AG10803 (cell line): Measurements from ENCODE around the gene ARV1.

Experiments used
- DNase-seq: peaks from one replicate; pipeline ENCODE4 v3.0.0; 2010; ENCODE audit warnings: low read depth
- H3K4me3 ChIP-seq: 2 replicates; pipeline ENCODE4 v1.5.1; 2011; ENCODE audit warnings: mild to moderate bottlenecking, low read length, control low read depth
- TF ChIP-seq, protein P1 (sequence below): conservative IDR thresholded peaks from 2 replicates; pipeline ENCODE4 v1.5.1; 2011; ENCODE audit warnings: mild to moderate bottlenecking, low read length, control low read depth, inconsistent platforms

ARV1 gene

DNA sequence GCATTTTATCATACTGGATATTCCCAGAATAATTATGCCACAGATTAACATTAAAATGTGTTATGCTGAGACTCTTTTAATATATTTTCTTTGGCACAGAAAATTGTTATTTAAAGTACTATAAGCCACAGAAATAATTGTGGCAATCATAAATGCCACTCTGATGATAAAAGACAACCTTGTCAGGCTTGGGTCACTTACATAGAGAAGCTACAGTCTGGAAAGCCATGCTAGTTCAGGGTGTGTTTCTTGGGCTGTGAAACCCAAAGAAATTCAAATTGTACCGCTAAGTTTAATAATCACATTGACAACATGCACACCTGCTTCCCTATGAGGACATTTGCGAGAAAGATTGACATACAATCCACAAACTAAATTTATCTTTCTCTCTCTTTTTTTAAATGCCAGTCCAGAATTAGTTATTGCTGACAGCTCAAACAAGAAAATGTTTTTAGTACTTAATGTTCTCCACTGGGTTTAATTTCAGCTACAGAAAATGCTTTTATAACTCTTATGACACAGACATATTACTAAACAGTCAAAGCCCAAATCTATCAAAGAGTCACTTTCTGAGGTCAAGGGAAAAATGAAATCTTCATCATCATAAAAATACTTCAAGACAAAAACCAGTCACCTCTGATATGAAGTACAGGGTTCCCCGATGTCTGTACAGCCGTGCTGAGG lies 38.9 kb upstream of the ARV1 start:
- no peak for DNase-seq
- TF ChIP-seq, protein P1, sequence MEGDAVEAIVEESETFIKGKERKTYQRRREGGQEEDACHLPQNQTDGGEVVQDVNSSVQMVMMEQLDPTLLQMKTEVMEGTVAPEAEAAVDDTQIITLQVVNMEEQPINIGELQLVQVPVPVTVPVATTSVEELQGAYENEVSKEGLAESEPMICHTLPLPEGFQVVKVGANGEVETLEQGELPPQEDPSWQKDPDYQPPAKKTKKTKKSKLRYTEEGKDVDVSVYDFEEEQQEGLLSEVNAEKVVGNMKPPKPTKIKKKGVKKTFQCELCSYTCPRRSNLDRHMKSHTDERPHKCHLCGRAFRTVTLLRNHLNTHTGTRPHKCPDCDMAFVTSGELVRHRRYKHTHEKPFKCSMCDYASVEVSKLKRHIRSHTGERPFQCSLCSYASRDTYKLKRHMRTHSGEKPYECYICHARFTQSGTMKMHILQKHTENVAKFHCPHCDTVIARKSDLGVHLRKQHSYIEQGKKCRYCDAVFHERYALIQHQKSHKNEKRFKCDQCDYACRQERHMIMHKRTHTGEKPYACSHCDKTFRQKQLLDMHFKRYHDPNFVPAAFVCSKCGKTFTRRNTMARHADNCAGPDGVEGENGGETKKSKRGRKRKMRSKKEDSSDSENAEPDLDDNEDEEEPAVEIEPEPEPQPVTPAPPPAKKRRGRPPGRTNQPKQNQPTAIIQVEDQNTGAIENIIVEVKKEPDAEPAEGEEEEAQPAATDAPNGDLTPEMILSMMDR: no peak
- H3K4me3 ChIP-seq: no peak overlapping the region

DNA sequence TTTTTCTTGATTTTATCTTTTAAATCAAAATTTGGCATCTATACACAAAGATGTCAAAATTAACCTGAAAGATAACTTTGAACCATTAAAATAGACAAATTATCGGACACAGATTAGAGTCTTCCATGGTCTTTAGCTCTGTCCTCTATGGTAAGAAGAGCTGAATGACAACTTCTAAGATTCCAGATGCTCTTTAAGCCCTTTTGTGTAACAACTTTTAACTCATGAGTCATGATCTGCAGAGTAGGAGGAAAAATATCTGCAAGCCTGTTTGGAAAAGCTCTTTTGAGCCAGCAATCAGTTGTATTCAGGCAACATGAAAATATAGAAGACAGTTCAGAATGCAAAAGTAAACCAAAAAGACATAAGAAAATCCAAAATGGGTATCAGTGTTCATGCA lies 38.0 kb upstream of the ARV1 start:
- TF ChIP-seq, protein P1: no peak

DNA sequence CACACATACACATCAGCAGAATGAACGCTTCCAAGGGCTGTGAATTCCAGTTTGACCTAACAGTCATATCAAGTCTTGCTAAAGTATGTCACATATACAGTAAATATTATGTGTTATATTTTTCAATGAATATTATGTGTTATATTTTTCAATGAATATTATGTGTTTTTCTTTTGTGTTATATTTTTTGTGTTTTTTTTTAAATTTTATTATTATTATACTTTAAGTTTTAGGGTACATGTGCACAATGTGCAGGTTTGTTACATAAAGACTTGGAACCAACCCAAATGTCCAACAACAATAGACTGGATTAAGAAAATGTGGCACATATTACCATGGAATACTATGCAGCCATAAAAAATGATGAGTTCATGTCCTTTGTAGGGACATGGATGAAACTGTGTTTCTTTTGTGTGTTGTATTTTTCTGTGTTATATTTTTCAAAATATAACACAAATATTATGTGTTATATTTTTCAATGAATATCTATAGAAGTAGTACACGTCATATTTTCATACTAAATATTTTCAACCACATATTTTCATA lies 35.8 kb upstream of the ARV1 start:
- H3K4me3 ChIP-seq: no peak overlapping the region
- TF ChIP-seq, protein P1: no peak
- DNase-seq: no peak

More for the DNA sequence above, 38.0 kb upstream of the ARV1 start:
- no peak overlapping the region for H3K4me3 ChIP-seq
- DNase-seq: peak; percentile 51

DNA sequence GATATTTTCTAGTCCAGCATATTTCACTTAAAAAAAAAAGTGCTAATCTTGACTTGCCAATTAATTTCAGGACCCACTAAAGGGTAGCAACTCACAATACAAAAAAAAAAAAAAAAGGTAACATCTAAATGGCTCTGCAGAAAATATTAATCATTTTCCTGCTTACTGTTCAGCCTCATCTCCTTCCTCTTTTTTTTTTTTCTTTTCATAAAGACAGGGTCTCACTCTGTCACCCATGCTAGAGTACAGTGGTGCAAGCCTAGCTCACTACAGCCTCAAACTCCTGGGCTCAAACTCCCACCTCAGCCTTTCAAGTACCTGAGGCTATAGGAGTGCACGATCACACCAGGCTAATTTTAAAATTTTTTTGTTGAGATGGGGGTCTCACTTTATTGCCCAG lies 30.6 kb upstream of the ARV1 start:
- no peak for DNase-seq
- TF ChIP-seq, protein P1: no peak
- no peak overlapping the region for H3K4me3 ChIP-seq

DNA sequence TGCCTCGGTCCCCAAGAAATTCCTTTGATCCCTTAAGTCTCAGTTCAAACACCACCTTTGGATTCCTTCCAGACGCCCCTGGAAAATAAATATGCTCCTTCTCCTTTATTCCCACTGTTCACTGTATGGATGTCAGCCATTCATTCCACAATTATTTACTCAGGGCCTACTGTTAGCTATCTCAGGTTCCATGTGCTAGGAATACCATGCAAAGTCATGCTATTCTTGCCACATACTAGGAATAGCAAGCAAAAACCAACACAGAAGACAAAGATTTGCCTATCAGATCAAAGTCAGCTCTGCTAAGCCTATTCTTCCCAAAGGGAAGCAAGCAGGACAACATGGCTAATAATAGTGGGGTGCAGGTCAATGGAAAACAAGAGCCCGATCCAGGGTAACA lies 30.0 kb upstream of the ARV1 start:
- TF ChIP-seq, protein P1: no peak
- no peak overlapping the region for H3K4me3 ChIP-seq
- DNase-seq: no peak

DNA sequence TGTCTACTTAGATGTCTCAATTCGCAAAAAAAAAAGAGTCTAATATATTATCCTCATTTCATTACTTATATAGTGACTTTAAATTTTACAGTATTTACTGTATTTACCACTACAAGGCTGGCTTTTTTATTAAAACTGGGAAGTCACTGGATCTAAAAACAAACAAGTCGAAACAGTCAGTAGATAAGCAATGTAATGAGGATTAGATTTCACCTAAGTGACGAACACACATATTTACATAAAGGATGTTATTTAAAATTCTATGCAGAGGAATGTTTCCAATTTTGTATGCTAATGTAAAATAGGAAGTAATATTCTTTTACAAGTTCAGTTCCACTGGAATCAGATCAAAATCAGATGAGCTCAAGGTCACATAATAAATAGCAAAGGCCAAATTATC lies 28.5 kb upstream of the ARV1 start:
- TF ChIP-seq, protein P1: no peak
- DNase-seq: no peak
- H3K4me3 ChIP-seq: no peak overlapping the region

DNA sequence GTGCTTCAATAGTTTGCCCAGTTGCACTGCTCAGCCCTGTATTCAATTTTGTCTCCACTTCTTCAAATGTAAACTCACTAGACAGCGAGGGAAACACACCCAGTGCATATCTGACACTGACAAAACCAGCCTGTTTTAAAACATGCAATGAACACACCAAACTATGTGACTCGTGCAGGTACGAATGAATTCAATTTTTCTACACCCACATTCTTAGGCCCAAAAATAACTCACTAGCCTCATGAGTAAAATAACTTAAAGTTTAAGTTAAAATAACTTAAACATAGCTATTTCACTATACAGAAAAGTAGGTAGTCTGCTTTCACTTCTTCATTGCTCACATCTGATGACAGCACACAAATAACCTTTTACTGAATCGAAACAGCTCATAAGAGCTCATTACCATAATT lies 21.3 kb upstream of the ARV1 start:
- TF ChIP-seq, protein P1: no peak
- no peak for DNase-seq
- H3K4me3 ChIP-seq: no peak overlapping the region
